Measurements from ENCODE around the gene TBC1D9.

TBC1D9 gene

GRCh38 chr4:140648716-140649308 lies 107.4 kb downstream of the TBC1D9 start:
- DNase-seq (ENCODE audit: low read depth, low spot score) = no peak

GRCh38 chr4:140645614-140646412 lies 110.4 kb downstream of the TBC1D9 start:
- no peak for DNase-seq (ENCODE audit: low read depth, low spot score)

GRCh38 chr4:140645196-140645595 lies 111.0 kb downstream of the TBC1D9 start:
- no peak for DNase-seq (ENCODE audit: low read depth, low spot score)

- no peak for DNase-seq (ENCODE audit: low read depth, low spot score)
Observed at GRCh38 chr4:140644470-140645185, 111.6 kb downstream of the TBC1D9 start.

DNA sequence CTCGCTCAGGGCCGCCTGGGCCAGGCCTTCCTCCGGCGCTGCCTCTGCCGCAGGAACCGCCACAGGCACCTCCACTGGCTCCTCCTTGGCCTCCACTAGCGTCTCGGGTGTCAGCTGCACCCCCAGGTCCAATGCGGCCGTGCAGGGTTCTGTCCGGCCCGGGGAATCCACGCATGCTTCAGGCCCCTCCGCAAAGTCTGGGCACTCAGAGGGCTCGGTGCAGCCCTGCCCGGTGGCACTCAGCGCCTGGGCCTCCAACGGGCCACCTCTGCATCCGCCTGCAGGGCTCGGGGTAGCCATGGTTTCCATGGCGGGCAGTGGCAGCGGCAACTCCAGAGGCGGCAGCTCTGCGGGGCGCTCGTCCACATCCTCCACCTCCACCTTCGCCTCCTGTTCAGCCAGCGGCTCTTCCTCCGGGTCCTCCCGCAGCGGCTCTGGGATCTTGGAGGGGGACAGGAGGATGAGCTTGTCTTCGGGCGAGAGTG lies 112.6 kb downstream of the TBC1D9 start:
- no peak for DNase-seq (ENCODE audit: low read depth, low spot score)

DNA sequence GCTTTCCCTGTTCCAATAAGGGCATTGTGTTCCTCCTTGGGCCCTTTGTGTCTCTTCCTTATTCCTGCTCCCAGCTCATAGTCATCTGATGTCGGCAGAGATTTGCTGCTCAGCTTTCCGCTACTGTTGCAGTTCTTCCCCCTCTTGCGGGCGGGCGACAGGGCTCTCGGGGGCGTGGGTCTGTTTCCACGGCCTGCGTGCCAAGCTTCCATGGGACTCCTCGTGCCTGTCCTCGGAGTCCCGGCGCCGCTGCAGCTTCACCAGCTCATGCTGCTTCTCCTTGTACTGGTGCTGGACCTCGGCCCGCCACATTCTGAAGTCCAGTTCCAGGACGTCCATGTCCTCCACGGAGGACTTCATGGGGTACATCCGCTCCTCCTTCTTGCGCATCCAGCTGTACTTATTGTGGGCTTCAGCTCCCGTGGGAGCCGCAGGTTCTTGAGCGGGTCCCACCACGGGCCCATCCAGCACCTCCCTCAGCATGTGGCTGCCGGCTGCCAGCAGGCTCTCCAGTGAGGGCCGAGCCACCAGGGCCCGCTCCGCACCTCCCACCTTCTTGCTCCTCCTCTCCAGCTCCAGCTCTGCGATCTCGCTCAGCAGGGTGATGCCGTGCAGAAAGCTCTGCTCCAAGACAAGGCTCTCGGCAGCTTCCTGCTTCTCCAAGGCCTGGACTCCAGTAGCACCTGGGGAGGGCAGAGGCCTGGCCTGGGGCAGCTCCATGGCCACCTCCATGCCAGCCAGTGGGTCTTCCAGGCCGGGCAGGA lies 113.3 kb downstream of the TBC1D9 start:
- no peak for DNase-seq (ENCODE audit: low read depth, low spot score)

DNA sequence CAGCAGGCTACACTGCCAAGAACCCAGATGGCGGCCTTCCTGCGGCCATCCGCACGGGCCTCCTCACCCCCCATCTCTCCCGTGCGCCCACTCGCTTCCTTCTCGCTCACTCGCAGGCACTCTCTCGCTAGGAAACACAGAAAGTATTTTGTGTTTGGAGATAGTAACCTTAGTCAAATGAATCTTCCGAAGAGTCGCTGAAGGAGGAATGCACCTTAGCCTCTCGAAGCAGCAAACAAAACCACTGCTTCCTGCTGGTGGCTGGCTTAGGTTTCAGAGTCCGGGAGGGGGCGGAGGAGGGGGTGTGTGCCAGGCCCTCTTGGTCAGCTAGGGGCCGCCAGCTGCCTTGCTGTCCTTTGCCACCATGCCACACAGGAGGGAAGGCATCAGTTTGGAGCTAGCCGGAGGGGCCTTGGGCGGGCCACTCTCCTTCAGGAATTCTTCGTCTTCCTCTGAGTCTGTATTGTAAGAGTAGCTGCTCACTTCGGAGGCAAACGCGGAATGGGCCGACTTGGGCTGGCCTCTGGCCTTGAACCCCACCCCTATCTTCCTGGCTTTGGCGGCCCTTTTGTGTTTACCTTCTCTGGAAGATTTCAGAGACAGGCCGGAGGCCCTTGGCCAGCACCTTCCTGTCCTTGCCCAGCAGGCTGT lies 114.3 kb downstream of the TBC1D9 start:
- no peak for DNase-seq (ENCODE audit: low read depth, low spot score)

DNA sequence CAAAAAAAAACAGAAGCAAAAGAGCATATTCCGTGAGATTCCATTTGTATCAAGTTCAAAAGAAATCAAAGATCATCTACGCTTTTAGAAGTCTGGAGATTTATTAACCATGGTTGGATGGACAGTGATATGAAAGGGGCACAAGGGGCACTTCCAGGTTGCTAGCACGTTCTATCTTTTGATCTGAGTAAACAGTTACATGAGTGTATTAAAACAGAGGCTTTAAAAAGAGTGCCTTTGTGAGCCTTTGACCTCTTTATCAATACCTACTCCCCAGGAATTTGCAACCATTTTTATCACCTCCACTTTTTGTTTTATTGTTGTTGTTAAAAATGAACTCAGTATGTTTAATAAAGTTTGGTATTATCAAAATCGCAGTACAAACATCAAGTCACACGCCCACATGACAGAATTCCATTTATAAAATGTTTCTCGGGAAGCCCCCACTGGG lies 115.1 kb downstream of the TBC1D9 start:
- no peak for DNase-seq (ENCODE audit: low read depth, low spot score)

DNA sequence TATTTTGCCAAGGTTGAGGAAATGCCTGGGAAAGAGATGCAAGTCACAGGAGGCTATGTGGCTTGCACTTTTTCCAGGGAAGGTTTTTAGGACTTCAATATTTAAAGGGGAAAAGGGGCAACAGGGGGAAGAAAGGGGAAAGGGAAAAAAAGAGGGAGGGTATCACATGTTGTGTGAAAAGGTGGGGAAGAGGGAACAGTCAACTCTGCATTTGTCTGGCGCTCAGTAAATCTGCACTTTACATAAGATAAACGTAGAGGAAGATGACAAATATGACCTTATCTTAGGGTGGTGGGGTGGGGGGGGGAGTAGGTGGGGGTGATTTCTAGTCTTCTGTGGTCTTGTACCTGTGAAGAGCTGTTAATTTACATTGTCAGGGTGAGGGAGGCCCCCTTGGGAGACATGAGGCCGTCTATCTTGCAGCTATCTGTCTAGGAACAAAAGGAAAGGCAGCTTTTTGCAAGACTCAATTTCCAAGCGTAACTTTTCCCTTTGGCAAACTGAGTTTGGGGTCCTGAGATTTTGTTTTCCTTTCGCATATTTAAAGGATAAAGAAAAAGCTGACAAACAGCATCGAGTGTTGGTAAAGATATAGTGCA lies 115.9 kb downstream of the TBC1D9 start:
- no peak for DNase-seq (ENCODE audit: low read depth, low spot score)

DNA sequence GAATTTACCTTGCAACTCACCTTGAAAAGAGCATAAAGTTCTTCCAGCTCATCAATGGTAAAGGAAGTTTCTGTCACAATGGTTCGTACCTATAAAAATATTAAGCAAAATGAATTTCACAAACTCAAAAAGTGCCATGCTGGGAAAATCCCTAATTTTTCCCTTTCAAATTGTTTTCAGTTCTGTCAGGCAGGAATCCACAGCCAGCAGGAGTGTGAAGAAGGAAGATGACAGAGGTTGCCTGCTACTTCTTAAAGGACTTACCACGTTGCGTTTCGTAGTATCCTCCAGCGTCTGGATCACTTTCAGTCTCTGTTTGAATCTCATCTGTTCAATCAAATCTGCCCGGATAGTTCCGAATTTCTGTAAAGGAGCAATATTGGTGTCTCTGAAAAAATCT lies 117.1 kb downstream of the TBC1D9 start:
- DNase-seq (ENCODE audit: low read depth, low spot score) = no peak

GRCh38 chr4:140637836-140638235 lies 118.3 kb downstream of the TBC1D9 start:
- DNase-seq (ENCODE audit: low read depth, low spot score) = no peak

DNA sequence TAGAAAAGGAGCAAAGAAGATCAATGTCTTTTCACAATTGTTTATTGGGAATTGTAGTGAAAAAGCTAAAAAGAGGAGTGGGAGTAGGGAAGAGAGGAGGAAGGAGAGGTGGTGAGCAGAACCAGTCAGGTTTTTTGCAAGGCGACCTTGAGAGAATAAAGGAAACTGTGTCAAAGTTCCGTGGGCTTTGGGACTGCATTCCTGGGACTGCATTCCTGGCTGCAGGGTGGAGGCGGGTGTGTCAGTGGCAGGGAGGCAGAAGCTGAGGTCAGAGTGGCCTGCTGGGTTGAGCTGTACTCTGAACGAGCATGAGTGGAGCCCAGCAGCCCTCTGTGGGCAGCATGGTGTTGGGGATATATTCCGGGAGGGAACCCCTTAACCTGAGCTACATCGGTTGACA lies 120.6 kb downstream of the TBC1D9 start:
- DNase-seq (ENCODE audit: low read depth, low spot score) = no peak

- DNase-seq (ENCODE audit: low read depth, low spot score) = no peak
Observed at GRCh38 chr4:140633951-140634350, 122.2 kb downstream of the TBC1D9 start.

GRCh38 chr4:140633124-140633523 lies 123.1 kb downstream of the TBC1D9 start:
- no peak for DNase-seq (ENCODE audit: low read depth, low spot score)

- no peak for DNase-seq (ENCODE audit: low read depth, low spot score)
Observed at GRCh38 chr4:140630246-140630645, 125.9 kb downstream of the TBC1D9 start.

DNA sequence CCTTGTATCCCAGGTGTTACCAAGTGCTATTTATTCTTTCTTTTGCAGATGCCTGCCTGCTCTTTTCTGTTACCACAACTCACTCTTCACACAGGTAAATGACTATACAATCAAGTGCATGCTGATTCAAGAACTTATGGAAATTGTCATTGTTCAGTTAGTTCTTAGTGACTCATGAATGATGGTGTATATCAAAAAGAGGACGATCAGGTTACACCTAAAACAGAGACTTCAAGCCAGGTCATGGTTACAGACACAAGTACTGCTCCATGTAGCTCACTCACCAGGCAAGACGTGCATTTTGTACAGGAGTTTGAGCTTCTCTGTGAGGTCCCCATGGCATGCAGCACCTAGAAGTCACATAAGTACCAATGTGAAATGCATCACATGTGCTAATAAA lies 128.2 kb downstream of the TBC1D9 start:
- no peak for DNase-seq (ENCODE audit: low read depth, low spot score)

DNA sequence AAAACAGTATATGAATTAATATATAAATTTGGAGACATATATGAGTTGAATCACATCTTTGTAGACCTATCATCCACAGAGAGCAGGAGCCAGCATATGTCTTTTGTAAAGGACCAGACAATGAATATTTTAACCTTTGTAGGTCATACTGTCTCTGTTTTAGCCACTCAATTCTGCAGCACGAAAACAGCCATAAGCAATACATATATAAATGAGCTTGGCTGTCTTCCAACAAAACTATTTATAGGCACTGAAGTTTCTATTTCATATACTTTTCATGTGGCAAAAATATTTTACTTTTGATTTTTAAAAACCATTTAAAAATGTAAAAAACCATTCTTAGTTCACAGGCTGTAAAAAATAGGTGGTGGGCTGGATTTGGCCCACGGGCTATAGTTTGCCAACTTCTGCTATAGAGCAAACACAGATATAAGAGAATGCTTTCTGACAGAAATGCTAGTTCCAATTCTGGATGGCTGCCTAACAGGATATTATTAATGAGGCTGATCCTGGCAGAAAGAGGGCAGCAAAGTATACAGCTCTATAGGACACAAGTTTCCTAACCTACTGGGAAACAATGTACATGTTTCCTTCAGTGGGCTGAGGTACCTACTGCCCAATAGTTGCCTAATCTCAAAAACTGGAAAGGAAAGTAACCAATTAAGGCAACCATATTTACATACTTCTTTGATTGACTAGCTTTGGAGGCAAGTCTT lies 129.4 kb downstream of the TBC1D9 start:
- DNase-seq (ENCODE audit: low read depth, low spot score) = no peak

DNA sequence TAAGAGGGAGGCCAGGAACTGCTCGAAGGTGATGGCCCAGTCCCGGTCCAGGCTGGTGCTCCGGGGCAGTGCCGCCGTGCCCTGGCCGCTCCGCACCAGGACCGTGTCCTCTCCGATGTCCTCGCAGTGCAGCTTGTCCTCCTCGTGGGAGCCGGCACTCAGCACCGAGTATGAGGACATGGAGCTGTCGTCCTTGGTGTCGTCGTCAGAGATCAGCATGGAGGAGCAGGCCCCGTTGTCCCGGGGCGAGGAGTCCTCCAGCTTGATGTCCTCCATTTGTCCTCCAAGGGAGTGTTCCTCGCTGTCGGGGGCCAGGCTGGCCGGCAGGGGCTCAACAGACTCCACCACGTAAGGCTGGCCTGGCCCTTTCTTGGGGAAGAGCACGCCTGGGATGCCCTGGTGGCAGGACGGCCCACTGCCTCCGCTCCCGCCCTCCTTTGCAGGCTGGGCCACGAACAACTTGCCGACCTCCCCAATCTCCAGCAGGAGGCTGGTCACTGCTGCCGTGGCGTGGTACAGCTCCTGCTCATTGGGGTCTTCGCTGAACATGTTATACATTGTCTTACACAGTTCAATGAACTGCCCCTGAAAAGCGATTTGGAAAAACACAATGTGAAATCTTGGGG lies 133.7 kb downstream of the TBC1D9 start:
- no peak for DNase-seq (ENCODE audit: low read depth, low spot score)

DNA sequence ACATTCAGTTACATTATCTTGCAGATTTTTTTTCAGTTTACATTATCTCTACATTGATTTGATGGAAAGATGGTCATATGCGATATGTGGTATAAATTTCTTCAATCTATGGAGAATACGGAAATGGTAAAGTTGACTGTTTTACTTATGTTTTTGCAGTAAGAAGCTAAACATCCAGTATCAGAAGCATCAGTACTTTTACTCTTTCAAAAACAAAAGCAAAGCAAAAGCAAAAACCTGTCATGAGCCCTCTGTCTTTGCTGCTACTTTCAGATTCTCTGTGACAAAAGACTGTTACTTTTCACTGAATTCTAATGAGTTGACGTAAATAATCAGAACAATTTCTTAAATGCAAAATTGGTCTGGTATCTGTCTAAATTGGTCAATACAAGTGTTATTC lies 135.0 kb downstream of the TBC1D9 start:
- no peak for DNase-seq (ENCODE audit: low read depth, low spot score)
